Adrenal gland (tissue), 12 donors: ENCODE results near the gene CALD1. TPM values are rescaled to one million over a fixed set of nuclear protein-coding genes. Genes with fewer than 3 reads are reported as not detected.
A peak's percentile ranks its signal among the peaks of the same experiment; 100 is the strongest.

Source experiments
- DNase-seq, 7 donors: peaks; one replicate each; pipeline ENCODE4 v3.0.0-alpha.2; 2019 to 2020
- H3K27ac ChIP-seq, 5 donors: fragments of 200-600 bp; sonication (generic) in 4 of 5; 1 replicate in 3 of 5; 2 replicates in 2 of 5; pipeline versions ENCODE4 v1.5.1 to v1.8.0; 2016 to 2020; ENCODE audit warnings: mild to moderate bottlenecking in 1 of 5
- H3K27me3 ChIP-seq: fragments of 200-600 bp; 2 replicates; pipeline ENCODE4 v1.8.0; 2021
- H3K36me3 ChIP-seq, 2 donors: fragments of 200-600 bp; replicated peaks in 1 of 2; 1 replicate in 1 of 2; 2 replicates in 1 of 2; pipeline versions ENCODE4 v1.5.1 to v1.8.0; 2018 to 2022
- H3K4me1 ChIP-seq, 2 donors: fragments of 200-600 bp; replicated peaks in 1 of 2; 1 replicate in 1 of 2; 2 replicates in 1 of 2; pipeline versions ENCODE4 v1.5.1 to v1.8.0; 2018 to 2021
- H3K4me3 ChIP-seq, 4 donors: fragments of 200-600 bp; sonication (generic) in 3 of 4; one replicate each; pipeline ENCODE4 v1.5.1; 2016 to 2018
- H3K9me3 ChIP-seq, 3 donors: fragments of 200-600 bp; sonication (generic) in 1 of 3; replicated peaks in 1 of 3; 1 replicate in 2 of 3; 2 replicates in 1 of 3; pipeline versions ENCODE4 v1.5.1 to v1.8.0; 2016 to 2021
- CTCF ChIP-seq, 6 experiments: fragments of 450-650 bp in 4 of 6; fragments of 200-600 bp in 2 of 6; sonication (generic) in 1 of 6; IDR thresholded peaks; 1 replicate in 5 of 6; 2 replicates in 1 of 6; pipeline versions ENCODE4 v1.5.1 to v1.8.0; 2016 to 2021; ENCODE audit warnings: antibody characterized with exemption in 6 of 6, mild to moderate bottlenecking in 2 of 6, moderate library complexity in 1 of 6
- POLR2A ChIP-seq, 2 donors: fragments of 450-650 bp; IDR thresholded peaks; one replicate each; pipeline ENCODE4 v1.6.1; 2017; ENCODE audit warnings: antibody characterized with exemption in 2 of 2, mild to moderate bottlenecking in 2 of 2, moderate library complexity in 1 of 2
- WGBS, 4 donors: extraction: QIAGEN DNeasy Blood & Tissue Kit in 2 of 4; methylation state at CpG; one replicate each; pipeline versions ENCODE4 v1.1.5 to v1.1.7; 2013 to 2017; 5-methylcytosine and 5-hydroxymethylcytosine counted together
- intact Hi-C, 2 donors: fragments of 100-400 bp; cut with DNase I; formaldehyde crosslinking; loops; one replicate each; pipeline versions ENCODE4 v1.14.1 to v1.15.0; 2022 to 2023
- polyA plus RNA-seq, 3 donors: library from polyadenylated mRNA; stranded (reverse); fragments of 200-250 nt in 2 of 3; fragments of 350-450 nt in 1 of 3; fragmentation: Illumina TruSeq in 1 of 3; extraction: RNeasy Lipid Tissue Mini Kit (QIAGEN cat#74804) in 1 of 3; gene quantifications; one replicate each; pipeline ENCODE4 v1.2.3, GENCODE V29; 2013 to 2014
- total RNA-seq, 9 donors: library from RNA; depleted of rRNA in 4 of 9; stranded (reverse); fragments of >200 nt in 4 of 9; fragments of 120-200 nt in 1 of 9; fragmentation: NEBNext Ultra II Directional in 1 of 9; extraction: Animal tissue kit (Norgen Biotek cat#: 25700) in 1 of 9; gene quantifications; one replicate each; pipeline versions ENCODE4 v1.1.0 to v1.2.4, GENCODE V29; 2013 to 2023
- donor health status: healthy with polysubstance abuse.
- donor health status: Bipolar disorder and iron deficiency.
- donor health status: DM: yes; HTN: yes; CAD: no.
- donor health status: DM: no; HTN: no; CAD: no.
- donor health status: DM: no; HTN: no; CAD: no.
- donor health status: DM: yes; HTN: yes; CAD: no.

Gene CALD1
- total and polyA plus RNA-seq, 12 donors: 67.5 to 258 (median 199) TPM

- 61 to 77% (median 71%) methylated on average over 1 of the region's 1 CpG for WGBS, 4 donors
- Histone ChIP-seq H3K9me3 (no peaks in the 10 kb centered on the region), H3K4me3 (no peak overlapping the region), H3K4me1 (no peaks in the 10 kb centered on the region), H3K27ac (no peak overlapping the region), H3K36me3 (no peaks in the 10 kb centered on the region), H3K27me3 (no peaks in the 10 kb centered on the region)
- intact Hi-C loops: no loop called here
- TF ChIP-seq POLR2A (IDR thresholded peaks at IDR 0.05) (no peak), CTCF (IDR thresholded peaks at IDR 0.05) (no peak)
- DNase-seq: no peak
Observed at GRCh38 chr7:134809616-134810015, 30.2 kb downstream of the CALD1 start.

GRCh38 chr7:134811765-134812164, 32.3 kb downstream of the CALD1 start:
- no peaks in the 10 kb centered on the region for H3K36me3 ChIP-seq
- peak overlapping the region in 1 of 5 donors; percentile 63 for H3K27ac ChIP-seq
- H3K27me3 ChIP-seq: no peaks in the 10 kb centered on the region
- no peaks in the 10 kb centered on the region for H3K4me1 ChIP-seq
- 24 to 31% (median 25%) methylated on average over 3 of the region's 3 CpGs for WGBS, 4 donors
- DNase-seq: no peak
- TF ChIP-seq POLR2A (IDR thresholded peaks at IDR 0.05): no peak
- TF ChIP-seq CTCF (IDR thresholded peaks at IDR 0.05): no peak
- no peak overlapping the region for H3K4me3 ChIP-seq
- H3K9me3 ChIP-seq: no peaks in the 10 kb centered on the region
- intact Hi-C loops: no loop called here

- Histone ChIP-seq H3K4me3 (no peak overlapping the region), H3K36me3 (no peaks in the 10 kb centered on the region), H3K9me3 (no peaks in the 10 kb centered on the region), H3K27ac (peak overlapping the region in 2 of 5 donors; percentile 22 to 63), H3K27me3 (no peaks in the 10 kb centered on the region), H3K4me1 (no peaks in the 10 kb centered on the region)
- TF ChIP-seq POLR2A (IDR thresholded peaks at IDR 0.05): no peak
- TF ChIP-seq CTCF (IDR thresholded peaks at IDR 0.05): no peak
- peak in 1 of 7 donors; percentile 8 for DNase-seq
- intact Hi-C loops: no loop called here
- 57 to 63% (median 61%) methylated on average over 6 of the region's 6 CpGs for WGBS, 4 donors
Observed at GRCh38 chr7:134813663-134814396, 34.4 kb downstream of the CALD1 start.

GRCh38 chr7:134814730-134815364, 35.4 kb downstream of the CALD1 start:
- whole genome bisulfite sequencing, 4 donors: 74 to 90% (median 86%) methylated on average over 4 of the region's 4 CpGs
- DNase-seq: no peak
- intact Hi-C loops: no loop called here
- Histone ChIP-seq H3K9me3 (no peaks in the 10 kb centered on the region), H3K4me1 (no peaks in the 10 kb centered on the region), H3K36me3 (no peaks in the 10 kb centered on the region), H3K27ac (peak overlapping the region in 1 of 5 donors; percentile 63), H3K4me3 (no peak overlapping the region), H3K27me3 (no peaks in the 10 kb centered on the region)
- TF ChIP-seq CTCF (IDR thresholded peaks at IDR 0.05): no peak
- TF ChIP-seq POLR2A (IDR thresholded peaks at IDR 0.05): no peak
